Natural killer cell treated with Interleukin-12 subunit alpha and Interleukin-12 subunit beta and Interleukin-15 and Interleukin-18, amount 100 ng/mL, for 72 hours (primary cell): Measurements from ENCODE around the gene IL3RA. TPM values are rescaled to one million over a fixed set of nuclear protein-coding genes. Genes with fewer than 3 reads are reported as not detected.
"Not testable (repeated sequence)": the region's sequence is repeated elsewhere in the genome, so short reads cannot be mapped to it uniquely, and the experiment has no call there.

Experiments
- ATAC-seq, 2 donors: fragments of 150-1000 bp; cut with Tn5 transposase in 1 of 2; sonication (Bioruptor Pico), chemical (Tn5 transposase) in 1 of 2; 2 replicates each; pipeline ENCODE4 v1.10.0; 2021
- DNase-seq: peaks from one replicate; pipeline ENCODE4 v3.0.0; 2022; ENCODE audit warnings: low spot score
- H3K27ac Mint-ChIP-seq, 2 donors: 1 replicate in 1 of 2; 2 replicates in 1 of 2; pipeline ENCODE4 v1.8.0; 2022; ENCODE audit warnings: mixed read lengths in 2 of 2, mild to moderate bottlenecking in 1 of 2, moderate library complexity in 1 of 2
- H3K27me3 Mint-ChIP-seq, 2 donors: 1 replicate in 1 of 2; 2 replicates in 1 of 2; pipeline ENCODE4 v1.8.0; 2022; ENCODE audit warnings: mixed read lengths in 2 of 2
- H3K36me3 Mint-ChIP-seq: one replicate; pipeline ENCODE4 v1.8.0; 2022; ENCODE audit warnings: mixed read lengths
- H3K4me1 Mint-ChIP-seq, 2 donors: 1 replicate in 1 of 2; 2 replicates in 1 of 2; pipeline ENCODE4 v1.8.0; 2022; ENCODE audit warnings: low read depth in 2 of 2, mixed read lengths in 2 of 2, mild to moderate bottlenecking in 1 of 2
- H3K4me3 Mint-ChIP-seq: one replicate; pipeline ENCODE4 v1.8.0; 2022; ENCODE audit warnings: mixed read lengths
- H3K9me3 Mint-ChIP-seq: 2 replicates; pipeline ENCODE4 v1.8.0; 2022; ENCODE audit warnings: mixed read lengths
- total RNA-seq, 2 donors: library from RNA; stranded (reverse); gene quantifications; one replicate each; pipeline ENCODE4 v1.2.3, GENCODE V29; 2022

IL3RA gene
- total RNA-seq, 2 donors from 2014 or later, result 13.1 to 29.2 TPM

GRCh38 chrX:1403867-1404266 lies 67.3 kb downstream of the IL3RA start:
- not testable (repeated sequence) for H3K27me3 Mint-ChIP-seq, DNase-seq, H3K27ac Mint-ChIP-seq

GRCh38 chrX:1405769-1406168 lies 69.2 kb downstream of the IL3RA start:
- H3K36me3 Mint-ChIP-seq, H3K27me3 Mint-ChIP-seq, H3K4me3 Mint-ChIP-seq, DNase-seq, H3K27ac Mint-ChIP-seq, ATAC-seq, H3K4me1 Mint-ChIP-seq, H3K9me3 Mint-ChIP-seq: not testable (repeated sequence)

More at GRCh38 chrX:1403867-1404266, 67.3 kb downstream of the IL3RA start:
- not testable (repeated sequence) for H3K36me3 Mint-ChIP-seq, H3K9me3 Mint-ChIP-seq, ATAC-seq, H3K4me3 Mint-ChIP-seq, H3K4me1 Mint-ChIP-seq

- H3K4me1 Mint-ChIP-seq, result no peaks in the 10 kb centered on the region
- H3K27me3 Mint-ChIP-seq, result no peaks in the 10 kb centered on the region
- no peak overlapping the region for H3K4me3 Mint-ChIP-seq
- no peaks in the 10 kb centered on the region for H3K36me3 Mint-ChIP-seq
- no peak overlapping the region for H3K27ac Mint-ChIP-seq
- H3K9me3 Mint-ChIP-seq, result no peaks in the 10 kb centered on the region
- no peak for ATAC-seq
- DNase-seq, result no peak
Observed at GRCh38 chrX:1407035-1407434, 70.5 kb downstream of the IL3RA start.

- Mint-ChIP-seq H3K27ac (no peak overlapping the region), H3K4me1 (peaks cover 0 to 4% of the 10 kb centered on the region in 2 donors), H3K4me3 (no peak overlapping the region), H3K9me3 (no peaks in the 10 kb centered on the region), H3K36me3 (peaks cover 9% of the 10 kb centered on the region), H3K27me3 (no peaks in the 10 kb centered on the region)
- DNase-seq (no peak), ATAC-seq (peak in 1 of 2 donors; percentile 20)
Observed at GRCh38 chrX:1411326-1411725, 74.7 kb downstream of the IL3RA start.

GRCh38 chrX:1412551-1413161 lies 76.1 kb downstream of the IL3RA start:
- Mint-ChIP-seq H3K4me3 (no peak overlapping the region), H3K36me3 (peaks cover 9% of the 10 kb centered on the region), H3K9me3 (no peaks in the 10 kb centered on the region), H3K4me1 (peaks cover 0 to 4% of the 10 kb centered on the region in 2 donors), H3K27me3 (no peaks in the 10 kb centered on the region), H3K27ac (no peak overlapping the region)
- ATAC-seq, result peak in 1 of 2 donors; percentile 8
- DNase-seq, result no peak

- H3K4me3 Mint-ChIP-seq, result no peak overlapping the region
- no peaks in the 10 kb centered on the region for H3K9me3 Mint-ChIP-seq
- DNase-seq (no peak), ATAC-seq (no peak)
- peaks cover 19% of the 10 kb centered on the region for H3K36me3 Mint-ChIP-seq
- H3K27me3 Mint-ChIP-seq, result no peaks in the 10 kb centered on the region
- peaks cover 7 to 11% of the 10 kb centered on the region in 2 donors for H3K4me1 Mint-ChIP-seq
- no peak overlapping the region for H3K27ac Mint-ChIP-seq
Observed at GRCh38 chrX:1416327-1416784, 79.8 kb downstream of the IL3RA start.

- Mint-ChIP-seq H3K27me3 (no peaks in the 10 kb centered on the region), H3K27ac (no peak overlapping the region), H3K36me3 (peaks cover 26% of the 10 kb centered on the region), H3K9me3 (no peaks in the 10 kb centered on the region), H3K4me3 (no peak overlapping the region), H3K4me1 (peaks cover 7 to 11% of the 10 kb centered on the region in 2 donors)
- no peak for DNase-seq
- no peak for ATAC-seq
Observed at GRCh38 chrX:1416965-1417760, 80.6 kb downstream of the IL3RA start.

- peaks cover 7 to 11% of the 10 kb centered on the region in 2 donors for H3K4me1 Mint-ChIP-seq
- no peak overlapping the region for H3K4me3 Mint-ChIP-seq
- H3K9me3 Mint-ChIP-seq, result no peaks in the 10 kb centered on the region
- H3K27ac Mint-ChIP-seq, result no peak overlapping the region
- H3K36me3 Mint-ChIP-seq, result peaks cover 26% of the 10 kb centered on the region
- DNase-seq (no peak), ATAC-seq (no peak)
- no peaks in the 10 kb centered on the region for H3K27me3 Mint-ChIP-seq
Observed at GRCh38 chrX:1417921-1418771, 81.6 kb downstream of the IL3RA start.

GRCh38 chrX:1418901-1419544 lies 82.4 kb downstream of the IL3RA start:
- Mint-ChIP-seq H3K4me3 (no peak overlapping the region), H3K4me1 (peaks cover 7 to 14% of the 10 kb centered on the region in 2 donors), H3K27me3 (no peaks in the 10 kb centered on the region), H3K27ac (no peak overlapping the region), H3K9me3 (peaks cover 8% of the 10 kb centered on the region), H3K36me3 (peaks cover 27% of the 10 kb centered on the region)
- ATAC-seq (no peak), DNase-seq (no peak)

- H3K27ac Mint-ChIP-seq, result peak overlapping the region in 1 of 2 donors; percentile 5
- H3K4me3 Mint-ChIP-seq, result no peak overlapping the region
- ATAC-seq, result peak; percentile 2 to 16
- peaks cover 33% of the 10 kb centered on the region for H3K36me3 Mint-ChIP-seq
- no peaks in the 10 kb centered on the region for H3K27me3 Mint-ChIP-seq
- peaks cover 12 to 18% of the 10 kb centered on the region in 2 donors for H3K4me1 Mint-ChIP-seq
- no peak for DNase-seq
- peaks cover 15% of the 10 kb centered on the region for H3K9me3 Mint-ChIP-seq
Observed at GRCh38 chrX:1419545-1420355, 83.2 kb downstream of the IL3RA start.

GRCh38 chrX:1420371-1420770 lies 83.8 kb downstream of the IL3RA start:
- peaks cover 39% of the 10 kb centered on the region for H3K36me3 Mint-ChIP-seq
- H3K9me3 Mint-ChIP-seq, result peaks cover 18% of the 10 kb centered on the region
- no peaks in the 10 kb centered on the region for H3K27me3 Mint-ChIP-seq
- ATAC-seq (peak in 1 of 2 donors; percentile 19), DNase-seq (no peak)
- H3K4me3 Mint-ChIP-seq, result no peak overlapping the region
- peaks cover 15 to 21% of the 10 kb centered on the region in 2 donors for H3K4me1 Mint-ChIP-seq
- H3K27ac Mint-ChIP-seq, result peak overlapping the region in 1 of 2 donors; percentile 5

- no peak for DNase-seq
- no peak for ATAC-seq
- no peak overlapping the region for H3K4me3 Mint-ChIP-seq
- H3K4me1 Mint-ChIP-seq, result peaks cover 15 to 21% of the 10 kb centered on the region in 2 donors
- H3K9me3 Mint-ChIP-seq, result peaks cover 18% of the 10 kb centered on the region
- peaks cover 46% of the 10 kb centered on the region for H3K36me3 Mint-ChIP-seq
- no peaks in the 10 kb centered on the region for H3K27me3 Mint-ChIP-seq
- no peak overlapping the region for H3K27ac Mint-ChIP-seq
Observed at GRCh38 chrX:1421433-1422134, 85.0 kb downstream of the IL3RA start.
